GM18508 (cell line): Measurements from ENCODE around the gene KRTAP9-8.
"Not testable (repeated sequence)": the region's sequence is repeated elsewhere in the genome, so short reads cannot be mapped to it uniquely, and the experiment has no call there.

ENCODE experiments used
- ATAC-seq: cut with Tn5 transposase; IDR thresholded peaks from one replicate; pipeline ENCODE4 v1.9.1; 2021; ENCODE audit warnings: moderate number of reproducible peaks; ENCODE audit not compliant: insufficient read depth, unreplicated experiment

KRTAP9-8 gene

GRCh38 chr17:41254861-41255260 is 17.1 kb downstream of the KRTAP9-8 start:
- ATAC-seq: no peak

DNA sequence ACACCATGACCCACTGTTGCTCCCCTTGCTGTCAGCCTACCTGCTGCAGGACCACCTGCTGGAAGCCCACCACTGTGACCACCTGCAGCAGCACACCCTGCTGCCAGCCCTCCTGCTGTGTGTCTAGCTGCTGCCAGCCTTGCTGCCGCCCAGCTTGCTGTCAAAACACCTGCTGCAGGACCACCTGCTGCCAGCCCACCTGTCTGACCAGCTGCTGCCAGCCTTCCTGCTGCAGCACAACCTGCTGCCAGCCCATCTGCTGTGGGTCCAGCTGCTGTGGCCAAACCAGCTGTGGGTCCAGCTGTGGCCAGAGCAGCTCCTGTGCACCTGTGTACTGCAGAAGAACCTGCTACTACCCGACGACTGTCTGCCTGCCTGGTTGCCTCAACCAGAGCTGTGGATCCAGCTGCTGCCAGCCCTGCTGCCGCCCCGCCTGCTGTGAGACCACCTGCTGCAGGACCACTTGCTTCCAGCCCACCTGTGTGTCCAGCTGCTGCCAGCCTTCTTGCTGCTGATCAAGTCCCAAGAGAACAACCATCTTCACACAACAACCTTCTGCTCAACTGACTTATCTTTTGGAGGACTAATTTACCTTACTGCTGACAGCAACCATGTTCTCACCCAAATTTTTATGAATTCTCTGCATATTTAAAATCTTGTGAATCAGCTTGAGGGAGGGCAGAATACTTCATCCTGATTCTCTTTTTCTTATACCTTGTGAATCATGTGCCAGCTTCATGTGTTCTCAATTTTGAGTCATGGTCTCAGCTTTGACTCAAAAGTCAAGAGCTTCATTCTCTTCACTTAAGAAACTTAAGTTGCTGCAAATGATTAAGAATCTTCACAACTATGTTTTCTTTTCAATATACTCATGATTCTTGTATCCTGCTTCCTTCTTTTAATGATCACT is 17.8 kb downstream of the KRTAP9-8 start, which contains the start of gene KRTAP9-9:
KRTAP9-9 (plus strand) TSS at position 4 of the 910 bp plus-strand sequence.
- not testable (repeated sequence) for ATAC-seq

GRCh38 chr17:41256291-41256685 is 18.5 kb downstream of the KRTAP9-8 start:
- no peak for ATAC-seq

- ATAC-seq: no peak
Observed at GRCh38 chr17:41258406-41258805, 20.6 kb downstream of the KRTAP9-8 start.

DNA sequence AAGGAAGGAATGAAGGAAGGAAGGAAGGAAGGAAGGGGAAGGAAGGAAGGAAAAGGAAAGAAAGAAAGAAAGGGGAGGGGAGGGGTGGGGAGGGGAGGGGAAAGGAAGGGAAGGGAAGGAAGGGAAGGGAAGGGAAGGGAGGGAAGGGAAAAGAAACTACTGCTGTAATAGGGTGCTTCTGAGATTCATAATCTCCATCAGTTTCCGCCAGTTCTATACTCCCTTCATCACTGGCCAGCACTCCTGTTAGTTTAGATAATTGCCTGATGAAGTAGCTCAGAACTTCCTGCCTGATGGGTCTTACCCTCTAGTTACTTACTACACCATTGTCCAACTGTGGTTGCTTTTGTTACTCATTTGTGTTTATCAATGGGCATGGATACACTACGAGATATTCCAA is 25.4 kb downstream of the KRTAP9-8 start:
- ATAC-seq: no peak

- no peak for ATAC-seq
Observed at GRCh38 chr17:41264599-41264998, 26.8 kb downstream of the KRTAP9-8 start.

- no peak for ATAC-seq
Observed at GRCh38 chr17:41265078-41265477, 27.3 kb downstream of the KRTAP9-8 start, which contains the start of gene KRTAP9-6. Gene KRTAP9-6, plus strand, starts transcription at chr17:41265378. Its CDS starts 0 bp downstream, at chr17:41265378.

DNA sequence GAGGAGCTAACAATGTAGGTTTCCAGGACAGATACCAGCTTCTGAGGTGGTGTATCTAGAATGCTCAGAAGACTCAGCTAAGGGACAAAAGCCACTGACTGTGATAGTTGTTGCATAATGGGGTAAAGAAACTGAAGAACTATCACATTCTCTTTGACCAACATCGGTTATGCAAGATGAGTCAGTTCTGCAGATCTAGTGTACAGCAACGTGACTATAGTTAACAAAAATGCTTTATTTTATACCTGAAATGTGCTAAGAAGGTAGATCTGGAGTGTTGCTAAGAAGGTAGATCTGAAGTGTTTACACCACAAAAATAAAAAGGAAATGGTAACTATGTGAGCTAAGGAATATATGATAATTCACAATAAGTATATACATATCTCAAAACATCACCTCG is 29.9 kb downstream of the KRTAP9-8 start:
- no peak for ATAC-seq

DNA sequence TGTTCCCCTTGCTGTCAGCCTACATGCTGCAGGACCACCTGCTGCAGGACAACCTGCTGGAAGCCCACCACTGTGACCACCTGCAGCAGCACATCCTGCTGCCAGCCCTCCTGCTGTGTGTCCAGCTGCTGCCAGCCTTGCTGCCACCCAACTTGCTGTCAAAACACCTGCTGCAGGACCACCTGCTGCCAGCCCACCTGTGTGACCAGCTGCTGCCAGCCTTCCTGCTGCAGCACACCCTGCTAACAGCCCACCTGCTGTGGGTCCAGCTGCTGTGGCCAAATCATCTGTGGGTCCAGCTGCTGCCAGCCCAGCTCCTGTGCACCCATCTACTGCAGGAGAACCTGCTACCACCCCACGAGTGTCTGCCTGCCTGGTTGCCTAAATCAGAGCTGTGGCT is 33.5 kb downstream of the KRTAP9-8 start:
- ATAC-seq: not testable (repeated sequence)

DNA sequence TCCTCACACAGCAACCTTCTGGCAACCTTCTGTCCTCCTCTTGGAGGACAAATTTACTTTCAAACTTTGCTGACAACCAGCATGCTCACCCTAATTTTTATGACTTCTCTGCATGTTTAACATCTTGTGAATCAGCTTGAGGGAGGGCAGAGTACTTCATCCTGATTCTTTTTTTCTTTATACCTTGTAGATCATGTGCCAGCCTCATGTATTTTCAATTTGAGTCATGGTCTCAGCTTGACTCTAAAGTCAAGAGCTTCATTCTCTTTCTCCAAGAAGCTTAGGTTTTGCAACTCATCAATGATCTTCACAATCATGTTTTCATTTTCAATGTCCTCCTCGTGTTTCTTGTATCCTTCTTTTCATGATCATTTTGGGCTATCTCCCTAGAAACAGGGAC is 34.1 kb downstream of the KRTAP9-8 start:
- ATAC-seq: no peak

DNA sequence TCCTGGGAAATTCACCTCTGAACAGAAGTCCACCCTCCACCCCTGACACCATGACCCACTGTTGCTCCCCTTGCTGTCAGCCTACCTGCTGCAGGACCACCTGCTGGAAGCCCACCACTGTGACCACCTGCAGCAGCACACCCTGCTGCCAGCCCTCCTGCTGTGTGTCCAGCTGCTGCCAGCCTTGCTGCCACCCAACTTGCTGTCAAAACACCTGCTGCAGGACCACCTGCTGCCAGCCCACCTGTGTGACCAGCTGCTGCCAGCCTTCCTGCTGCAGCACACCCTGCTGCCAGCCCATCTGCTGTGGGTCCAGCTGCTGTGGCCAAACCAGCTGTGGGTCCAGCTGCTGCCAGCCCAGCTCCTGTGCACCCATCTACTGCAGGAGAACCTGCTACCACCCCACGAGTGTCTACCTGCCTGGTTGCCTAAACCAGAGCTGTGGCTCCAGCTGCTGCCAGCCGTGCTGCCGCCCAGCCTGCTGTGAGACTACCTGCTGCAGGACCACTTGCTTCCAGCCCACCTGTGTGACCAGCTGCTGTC is 37.9 kb downstream of the KRTAP9-8 start, which contains the start of gene KRTAP9-7:
KRTAP9-7 (plus strand) TSS at position 51 of the 543 bp plus-strand sequence; CDS start at position 51, 0 bp downstream.
- ATAC-seq: not testable (repeated sequence)

- ATAC-seq: no peak
Observed at GRCh38 chr17:41278176-41278955, 40.6 kb downstream of the KRTAP9-8 start.

- no peak for ATAC-seq
Observed at GRCh38 chr17:41284043-41284442, 46.2 kb downstream of the KRTAP9-8 start.

GRCh38 chr17:41284546-41284945 is 46.7 kb downstream of the KRTAP9-8 start:
- ATAC-seq: no peak

- no peak for ATAC-seq
Observed at GRCh38 chr17:41287050-41287449, 49.3 kb downstream of the KRTAP9-8 start.
